Measurements from ENCODE around the gene ZC2HC1C.
"Not testable (repeated sequence)": the region's sequence is repeated elsewhere in the genome, so short reads cannot be mapped to it uniquely, and the experiment has no call there.

The ZC2HC1C gene

DNA sequence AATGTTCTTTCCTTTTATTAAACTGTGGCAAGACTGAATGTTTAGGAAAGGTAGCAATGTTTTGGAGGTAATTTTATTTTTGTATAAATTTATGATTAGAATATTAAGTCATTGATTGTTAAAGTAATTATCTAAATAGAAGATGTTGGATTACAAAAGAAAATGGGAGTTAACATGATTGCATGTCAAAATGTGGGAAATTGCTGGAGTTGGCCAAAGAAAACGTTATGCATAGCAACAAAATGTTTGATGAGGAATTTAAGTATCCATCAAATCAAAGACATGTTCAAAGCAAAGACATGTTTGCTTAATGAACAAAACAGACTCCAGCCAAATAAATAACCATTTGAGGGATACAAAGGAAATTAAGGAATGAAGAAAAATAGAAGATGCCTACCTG, 15.0 kb upstream of the ZC2HC1C start:
- DNase-seq = no peak

DNA sequence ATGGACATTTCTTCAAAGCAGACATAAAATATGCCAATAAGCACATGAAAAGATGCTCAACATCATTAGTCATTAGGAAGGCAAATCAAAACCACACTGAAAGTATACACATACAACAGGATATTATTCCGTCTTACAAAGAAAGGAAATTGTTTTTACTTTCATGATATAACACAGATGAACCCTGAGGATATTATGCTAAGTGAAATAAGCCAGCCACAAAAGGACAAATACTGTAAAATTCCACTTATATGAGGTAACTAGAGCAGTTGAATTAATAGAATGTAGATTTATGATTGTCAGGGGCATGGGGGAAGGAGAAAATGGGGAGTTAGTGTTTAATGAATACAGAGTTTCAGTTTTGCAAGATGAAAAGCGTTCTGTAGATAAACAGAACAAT, 9.8 kb upstream of the ZC2HC1C start:
- DNase-seq = no peak

DNA sequence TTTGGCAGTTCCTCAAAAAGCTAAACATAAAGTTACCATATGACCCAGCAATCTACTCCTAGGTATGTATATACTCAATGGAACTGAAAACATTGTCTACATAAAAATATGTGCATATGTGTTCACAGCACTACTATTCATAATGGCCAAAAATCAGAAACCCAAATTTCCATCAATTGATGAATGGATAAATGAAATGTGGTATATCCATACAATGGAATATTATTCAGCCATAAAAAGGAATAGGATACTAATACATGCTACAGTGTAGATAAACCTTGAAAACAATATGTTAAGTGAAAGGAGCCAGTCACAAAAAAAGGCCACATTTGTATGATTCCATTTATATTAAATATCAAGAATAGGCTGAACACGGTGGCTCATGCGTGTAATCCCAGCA, 9.0 kb upstream of the ZC2HC1C start:
- DNase-seq = no peak

DNA sequence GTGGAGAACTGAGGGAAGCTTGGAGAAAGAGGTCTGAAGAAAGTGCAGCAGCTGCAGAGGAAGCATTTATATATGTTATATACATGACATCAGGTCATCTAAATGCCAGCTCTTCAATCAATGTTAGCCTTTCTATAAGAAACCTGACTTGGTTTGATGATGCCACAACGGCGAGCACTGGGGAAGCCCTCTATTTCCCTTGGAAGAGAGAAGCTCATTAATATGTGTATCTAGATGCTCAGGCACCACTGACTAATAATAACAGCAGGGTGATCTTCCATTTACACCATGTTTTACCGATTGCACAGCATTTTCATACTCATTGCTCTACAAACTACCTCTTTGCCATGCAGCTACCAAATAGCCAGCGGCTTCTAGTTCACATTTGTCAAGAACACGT, 6.4 kb upstream of the ZC2HC1C start:
- DNase-seq = no peak

DNA sequence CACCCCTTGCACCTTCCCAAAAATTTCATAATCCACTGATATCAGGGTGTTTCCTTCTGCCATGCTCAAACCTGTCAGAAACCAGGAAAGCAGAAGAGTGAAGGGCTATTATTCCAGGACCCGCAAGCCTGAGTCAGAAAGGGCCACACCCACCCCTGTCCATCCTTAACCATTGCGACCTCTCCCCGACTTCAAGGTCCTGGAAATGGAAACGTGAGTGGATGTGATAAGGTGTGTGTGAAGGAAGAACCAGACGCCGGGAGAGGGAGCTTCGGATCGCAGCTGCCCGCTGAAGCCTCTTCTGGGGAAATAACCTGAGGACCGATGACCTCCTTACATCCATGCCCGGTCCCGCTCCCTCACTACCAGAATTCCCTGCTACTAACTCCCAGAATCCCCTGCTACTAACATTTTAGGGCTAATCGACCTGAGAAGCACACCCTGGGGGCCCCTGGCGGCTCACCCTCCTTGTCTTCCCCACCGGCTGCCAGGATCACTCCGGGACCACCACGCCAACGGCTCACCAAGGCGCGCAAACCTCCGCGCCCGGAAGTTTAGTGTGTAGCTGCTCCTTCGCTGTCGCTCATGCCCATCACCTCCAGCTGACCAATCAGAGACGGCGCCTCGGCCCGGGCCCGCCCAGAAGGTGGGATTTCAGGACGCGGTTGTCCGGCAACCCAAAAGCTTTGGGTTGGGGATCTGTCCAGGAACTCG, 5.8 kb upstream of the ZC2HC1C start, which contains the start of gene ACYP1:
Gene ACYP1 (minus strand): TSS at position 534 of the 714 bp plus-strand sequence. CDS start 471 bp downstream, at position 63.
- DNase-seq = peak; percentile 81

DNA sequence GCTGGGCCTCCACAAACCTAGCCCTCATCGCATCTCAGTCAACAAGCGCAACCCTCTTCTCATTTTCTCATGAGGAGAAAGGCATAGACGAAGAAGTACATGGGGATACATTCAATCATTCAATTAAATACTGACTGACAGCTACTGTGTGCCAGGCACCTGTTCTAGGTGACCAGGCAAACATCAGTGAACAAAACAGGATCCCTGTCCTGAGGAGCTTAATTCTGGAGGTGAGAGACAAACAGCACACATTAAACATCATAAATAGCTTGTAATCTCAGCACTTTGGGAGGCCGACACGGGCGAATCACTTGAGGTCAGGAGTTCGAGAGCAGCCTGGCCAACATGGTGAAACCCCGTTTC, 5.3 kb upstream of the ZC2HC1C start:
- no peak for DNase-seq

DNA sequence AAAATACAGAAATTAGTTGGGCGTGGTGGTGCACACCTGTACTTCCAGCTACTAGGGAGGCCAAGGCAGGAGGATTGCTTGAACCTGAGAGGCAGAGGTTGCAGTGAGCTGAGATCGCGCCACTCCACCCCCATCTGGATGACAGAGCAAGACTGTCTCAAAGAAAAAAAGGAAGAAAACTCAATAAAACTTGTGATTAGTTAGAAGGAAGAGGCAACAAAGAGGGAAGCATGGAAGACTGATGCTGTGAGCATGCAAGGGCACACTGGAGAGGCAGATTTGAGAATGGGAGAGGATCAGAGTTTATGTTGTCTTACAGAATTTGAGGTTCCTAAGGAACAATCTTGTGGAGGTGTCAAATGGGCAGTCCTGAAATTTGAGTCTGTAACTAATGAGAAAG, 2.8 kb upstream of the ZC2HC1C start:
- no peak for DNase-seq

DNA sequence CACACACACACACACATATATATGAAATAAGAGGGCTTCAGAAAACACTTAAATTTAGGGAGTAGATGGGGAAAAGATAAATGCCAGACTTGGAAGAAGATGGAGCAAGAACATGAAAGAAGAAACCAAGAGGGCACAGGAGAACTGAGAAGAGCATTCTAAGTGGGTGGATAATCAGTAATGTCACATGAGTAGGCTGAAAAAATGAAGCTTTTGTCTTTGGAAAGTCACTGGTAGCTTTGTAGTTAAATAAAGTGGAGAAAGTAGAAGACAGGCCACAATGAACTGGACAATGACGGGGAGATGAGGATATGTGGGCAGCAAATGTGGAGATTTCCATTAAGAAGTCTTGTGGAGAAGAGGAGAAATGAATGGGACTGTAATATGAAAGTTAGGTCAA, 2.2 kb upstream of the ZC2HC1C start:
- no peak for DNase-seq

DNA sequence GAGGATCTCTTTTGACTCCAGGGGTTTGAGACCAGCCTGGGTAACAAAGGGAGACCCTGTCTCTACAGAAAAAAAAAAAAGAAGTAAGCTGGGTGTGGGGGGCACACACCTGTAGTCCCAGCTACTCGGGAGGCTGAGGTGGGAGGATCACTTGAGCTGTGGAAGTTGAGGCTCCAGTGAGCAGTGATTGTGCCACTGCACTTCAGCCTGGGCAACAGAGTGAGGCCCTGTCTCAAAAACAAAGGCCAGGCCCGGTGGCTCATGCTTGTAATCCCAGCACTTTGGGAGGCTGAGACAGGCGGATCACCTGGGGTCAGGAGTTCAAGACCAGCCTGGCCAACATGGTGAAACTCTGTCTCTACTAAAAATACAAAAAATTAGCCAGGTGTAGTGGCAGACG, 1.7 kb upstream of the ZC2HC1C start:
- not testable (repeated sequence) for DNase-seq

DNA sequence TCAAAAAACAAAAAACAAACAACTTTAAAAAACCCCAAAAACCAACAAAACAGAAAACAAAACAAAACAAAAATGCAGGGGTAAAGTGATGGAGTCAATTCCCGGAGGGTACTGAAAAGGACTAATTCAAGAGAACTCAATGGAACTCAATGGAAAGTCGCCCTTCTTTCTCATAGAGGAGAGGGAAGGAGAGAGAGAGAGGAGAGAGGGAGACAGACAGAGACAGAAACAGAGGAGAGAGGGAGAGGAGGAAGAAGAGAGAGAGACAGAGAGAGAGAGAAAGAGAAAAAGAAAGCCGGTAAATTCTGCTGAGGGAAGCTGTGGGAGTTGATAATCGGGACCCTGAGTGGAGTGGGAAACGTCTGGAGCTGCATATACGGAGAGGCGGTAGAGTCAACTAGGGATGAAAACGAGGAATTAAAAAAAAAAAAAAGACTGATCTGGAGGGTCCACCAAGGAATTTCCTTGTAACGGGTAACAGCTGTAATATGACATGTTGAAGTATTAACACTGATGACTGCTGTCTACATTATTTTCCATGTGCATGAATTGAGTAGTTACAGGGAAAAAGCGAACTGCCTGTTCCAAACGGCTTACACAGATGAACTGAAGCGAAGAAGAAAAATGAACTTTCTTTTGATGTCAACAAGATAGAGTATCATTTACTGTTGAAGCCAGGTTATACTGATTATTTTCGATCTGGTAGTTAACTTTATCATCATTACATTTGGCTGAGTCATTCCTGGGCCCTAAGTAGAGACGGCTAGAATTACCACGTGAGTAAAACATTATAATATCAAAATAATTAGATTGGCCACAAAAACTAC, 934 bp upstream of the ZC2HC1C start:
- no peak for DNase-seq

DNA sequence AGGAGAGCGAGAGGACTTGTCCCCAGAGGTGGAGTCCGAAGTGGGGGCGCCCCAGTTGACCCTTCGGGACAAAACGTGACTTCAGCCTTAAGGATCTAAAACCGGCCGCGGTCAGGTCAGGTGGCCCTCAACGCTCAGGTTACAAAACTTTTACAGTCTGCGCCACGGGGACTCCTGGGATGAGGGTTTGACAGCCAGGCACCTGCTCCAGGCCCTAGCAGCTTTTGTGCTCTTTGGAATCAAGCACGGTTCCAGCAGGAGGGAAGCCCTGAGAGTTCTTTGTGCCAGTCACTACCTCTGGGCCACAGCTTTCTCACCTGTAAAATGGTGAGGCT, 337 bp downstream of the ZC2HC1C start:
- peak; percentile 10 for DNase-seq

DNA sequence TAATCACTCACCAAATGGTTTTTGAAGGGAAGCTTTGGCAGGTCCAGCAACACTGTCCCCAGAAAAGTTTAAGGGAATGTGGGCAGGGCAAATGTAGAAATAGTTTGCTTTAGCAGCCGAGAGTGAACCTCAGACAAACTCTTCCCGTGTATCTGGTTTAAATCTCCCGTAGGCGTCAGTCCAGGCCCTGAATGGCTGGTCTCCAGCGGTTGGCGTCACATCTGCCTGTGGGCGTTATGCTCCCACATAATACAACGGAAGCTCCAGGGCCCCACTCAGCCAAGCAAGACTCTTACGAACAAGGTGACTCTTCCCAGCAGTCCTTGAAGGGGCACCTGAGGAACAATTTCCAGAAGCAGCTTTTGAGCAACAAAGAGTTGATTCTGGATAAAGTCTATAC, 942 bp downstream of the ZC2HC1C start:
- DNase-seq = no peak

DNA sequence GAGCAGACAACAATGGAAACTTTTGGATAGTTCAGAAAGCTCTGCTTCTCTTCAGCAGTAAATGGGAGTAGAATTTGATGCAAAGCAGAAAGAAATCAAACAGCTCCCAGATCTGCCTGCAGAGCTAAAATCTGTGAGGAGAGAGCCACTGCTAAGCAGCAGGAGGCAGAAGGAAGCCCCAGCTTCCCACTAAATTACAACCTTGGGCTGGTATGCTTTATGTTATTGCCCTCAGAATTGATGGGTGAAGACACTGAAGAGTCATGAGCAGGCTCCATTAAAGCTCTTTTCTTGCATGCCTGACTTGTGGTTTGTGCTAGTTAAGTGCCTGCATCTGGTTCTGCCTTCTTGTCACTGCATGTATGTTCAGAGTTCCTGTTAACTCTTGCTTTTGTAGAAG, 8.4 kb downstream of the ZC2HC1C start:
- DNase-seq = no peak

DNA sequence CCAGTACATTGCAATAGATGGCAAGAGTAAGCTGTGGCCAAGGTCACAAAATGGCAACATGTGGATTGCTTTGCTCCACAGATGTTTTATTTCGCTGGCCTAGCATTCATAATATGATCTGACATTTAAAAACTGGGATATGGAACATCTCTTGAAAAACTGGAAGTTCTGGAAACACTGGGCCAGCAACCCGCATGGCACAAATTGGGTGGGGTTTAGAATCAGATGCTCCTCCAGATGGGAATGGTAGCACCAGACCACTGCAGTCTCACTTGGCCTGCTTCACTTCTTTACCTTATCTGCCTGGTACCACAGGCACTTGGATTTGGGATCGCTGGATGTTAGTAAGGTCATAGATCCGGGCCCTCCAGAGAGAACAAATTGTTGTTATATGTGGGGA, 10.1 kb downstream of the ZC2HC1C start:
- DNase-seq = no peak

DNA sequence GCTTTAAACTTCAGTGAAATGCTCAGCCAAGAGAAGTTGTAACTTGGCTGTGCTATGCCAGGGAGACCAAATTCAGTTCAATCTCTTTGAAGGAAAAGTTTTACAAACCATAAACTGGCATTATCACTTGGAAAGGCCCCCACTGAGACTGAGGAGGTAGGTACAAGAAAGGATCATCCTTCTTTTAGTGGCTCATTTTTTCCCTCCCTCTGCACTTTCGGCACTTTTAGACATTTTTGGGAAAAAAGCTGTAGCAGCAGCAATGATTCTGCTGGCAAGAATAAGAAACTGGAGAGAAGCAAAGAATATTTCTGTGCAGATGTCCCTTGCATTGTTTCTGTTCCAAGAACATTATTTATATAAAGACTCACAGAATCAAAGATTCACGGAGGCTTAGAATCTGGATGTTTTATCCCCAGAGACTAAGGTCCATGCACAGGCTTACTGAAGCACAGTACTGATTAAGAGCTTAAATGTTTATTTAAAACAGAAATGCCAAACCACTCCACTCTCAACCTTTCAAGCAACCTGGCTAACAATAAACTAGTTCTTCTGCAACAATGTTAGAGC, 12.3 kb downstream of the ZC2HC1C start:
- DNase-seq = no peak

DNA sequence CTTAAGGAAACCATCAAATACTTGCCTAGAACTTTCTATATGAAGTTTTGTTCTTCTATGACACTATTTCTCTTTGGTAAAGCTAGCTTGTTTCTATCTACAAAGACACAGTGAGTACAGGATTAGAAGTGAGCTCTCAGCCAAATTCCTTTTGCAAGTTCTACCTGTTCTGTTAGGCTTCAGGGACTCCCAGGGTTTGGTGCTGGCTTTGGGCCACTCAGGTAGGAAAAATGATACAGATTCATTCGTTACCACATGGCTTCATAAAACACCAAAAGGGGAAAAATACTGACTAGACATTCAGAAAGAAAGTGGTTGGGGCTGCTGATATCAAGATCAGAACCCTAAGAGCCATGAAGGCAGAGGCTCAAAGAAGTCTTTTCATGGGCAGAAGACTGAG, 13.8 kb downstream of the ZC2HC1C start:
- DNase-seq = no peak

DNA sequence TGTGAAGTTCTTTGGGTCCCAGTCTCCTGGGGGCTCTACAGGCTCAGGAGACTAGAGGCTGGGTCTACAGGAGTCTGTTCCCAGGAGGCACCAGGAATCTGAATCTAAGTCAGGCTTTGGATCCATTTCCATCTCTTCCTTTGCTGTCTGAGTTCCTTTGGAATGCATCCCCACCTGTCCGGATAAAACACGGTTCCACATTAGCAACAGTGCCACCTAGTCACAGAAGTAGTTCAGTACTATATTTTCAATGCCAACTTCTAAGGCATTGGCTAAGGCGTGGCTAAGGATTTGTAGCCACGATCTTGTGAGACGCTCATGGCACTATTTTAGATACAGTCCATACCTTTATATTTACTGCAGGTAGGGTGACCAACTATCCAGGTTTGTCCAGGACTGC, 15.1 kb downstream of the ZC2HC1C start:
- DNase-seq = no peak

DNA sequence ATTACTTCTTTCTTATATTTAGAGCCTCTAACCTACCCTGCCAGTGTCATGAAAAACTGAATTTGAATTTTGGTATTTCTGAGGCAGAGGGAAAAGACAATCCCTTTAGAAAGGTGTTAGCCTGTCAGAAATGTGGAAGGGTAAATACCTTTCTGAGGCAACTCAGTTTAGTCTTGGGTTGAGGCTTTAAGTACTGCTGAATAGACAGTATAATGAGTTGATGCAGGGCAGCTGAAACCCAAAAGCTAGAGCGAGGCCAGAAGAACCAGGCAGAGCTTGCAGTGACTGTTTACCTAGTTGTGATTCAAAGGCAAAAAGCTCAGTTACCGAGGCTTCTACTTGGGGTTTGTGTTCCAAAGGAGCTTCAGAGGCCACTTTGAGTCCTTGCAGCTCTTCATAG, 18.7 kb downstream of the ZC2HC1C start:
- DNase-seq = no peak

DNA sequence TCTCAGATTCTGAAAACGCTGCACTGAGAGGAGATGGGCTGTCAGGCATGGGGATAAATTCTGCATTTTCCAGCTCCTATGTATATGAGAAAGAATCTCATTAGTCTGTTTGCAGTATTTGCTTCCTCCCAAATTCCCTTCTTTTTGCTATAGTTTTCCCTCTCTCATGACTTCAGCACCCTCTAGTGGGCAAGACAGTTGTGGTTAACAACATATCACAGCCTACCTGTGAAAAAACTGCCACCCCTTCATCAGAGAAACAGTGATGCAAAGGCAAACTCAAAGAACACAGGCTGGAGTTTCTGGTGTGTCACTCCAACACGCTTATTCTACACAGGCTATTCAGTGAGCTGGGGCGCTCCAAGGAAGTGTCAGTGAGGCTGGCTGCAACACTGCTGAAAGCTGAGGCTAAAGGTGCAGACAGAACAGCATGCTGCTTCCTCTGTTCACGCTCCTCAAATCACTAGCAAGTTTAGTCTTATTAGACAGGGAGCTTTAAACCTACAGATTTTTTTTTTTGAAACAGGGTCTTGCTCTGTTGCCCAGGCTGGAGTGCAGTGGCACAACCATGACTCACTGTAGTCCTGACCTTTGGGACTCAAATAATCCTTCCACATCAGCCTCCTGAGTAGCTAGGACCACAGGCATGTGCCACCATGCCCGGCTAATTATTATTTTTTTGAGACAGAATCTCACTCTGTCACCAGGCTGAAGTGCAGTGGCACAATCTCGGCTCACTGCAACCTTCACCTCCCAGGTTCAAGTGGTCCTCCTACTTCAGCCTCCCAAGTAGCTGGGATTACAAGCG, 19.3 kb downstream of the ZC2HC1C start:
- peak; percentile 4 for DNase-seq

DNA sequence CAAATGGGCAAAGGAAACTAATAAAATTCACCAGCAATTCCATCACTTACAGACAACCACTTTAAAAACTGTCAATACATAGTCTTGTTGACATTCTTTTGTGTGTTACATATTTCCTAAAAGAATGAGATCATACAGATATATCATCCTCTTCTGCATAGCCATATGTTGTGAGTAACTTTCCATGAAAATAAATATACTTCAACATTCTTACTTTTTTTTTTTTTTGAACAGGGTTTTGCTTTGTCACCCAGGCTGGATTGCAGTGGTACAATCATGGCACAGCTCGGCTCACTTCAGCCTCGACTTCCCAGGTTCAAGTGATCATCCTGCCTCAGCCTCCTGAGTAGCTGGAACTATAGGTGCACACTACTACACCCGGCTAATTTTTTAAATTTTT, 20.9 kb downstream of the ZC2HC1C start:
- no peak for DNase-seq

DNA sequence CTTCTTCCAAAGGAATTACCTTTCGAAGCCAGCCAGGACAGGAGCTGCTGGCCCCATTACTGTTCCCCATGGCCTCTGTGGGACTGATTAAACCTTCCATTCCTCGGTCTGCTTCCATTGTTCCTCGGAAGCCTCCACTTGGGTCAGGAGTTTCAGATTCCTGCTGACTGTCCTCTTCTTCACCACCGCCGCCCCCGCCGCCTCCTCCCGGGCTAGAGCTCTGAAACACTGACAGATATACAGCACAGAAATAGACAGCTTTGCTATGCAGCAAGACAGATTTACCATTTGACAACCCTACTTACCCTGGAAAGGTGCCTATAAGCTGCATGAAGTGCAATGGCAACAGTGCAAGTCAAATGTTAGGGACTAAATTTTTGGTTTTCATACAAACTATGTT, 21.8 kb downstream of the ZC2HC1C start:
- DNase-seq = no peak

DNA sequence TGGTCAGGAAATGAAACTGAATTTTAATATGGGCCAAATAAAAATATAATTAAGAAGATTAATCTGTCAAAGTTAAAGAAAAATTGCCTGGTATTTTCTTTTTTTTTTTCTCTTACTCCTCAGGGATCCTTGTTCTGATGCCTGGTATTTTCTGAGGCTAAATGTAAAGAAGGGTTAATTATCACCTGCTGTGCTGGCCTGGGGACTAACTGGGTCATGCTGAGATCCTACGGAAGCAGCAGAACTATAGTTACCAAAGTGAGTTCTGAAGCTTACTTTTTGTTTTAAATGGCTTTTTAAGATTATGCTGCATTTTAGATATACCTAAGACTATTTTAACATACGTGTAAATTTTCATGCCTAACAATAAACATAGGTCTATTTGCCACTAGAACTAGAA, 23.3 kb downstream of the ZC2HC1C start:
- DNase-seq = no peak

DNA sequence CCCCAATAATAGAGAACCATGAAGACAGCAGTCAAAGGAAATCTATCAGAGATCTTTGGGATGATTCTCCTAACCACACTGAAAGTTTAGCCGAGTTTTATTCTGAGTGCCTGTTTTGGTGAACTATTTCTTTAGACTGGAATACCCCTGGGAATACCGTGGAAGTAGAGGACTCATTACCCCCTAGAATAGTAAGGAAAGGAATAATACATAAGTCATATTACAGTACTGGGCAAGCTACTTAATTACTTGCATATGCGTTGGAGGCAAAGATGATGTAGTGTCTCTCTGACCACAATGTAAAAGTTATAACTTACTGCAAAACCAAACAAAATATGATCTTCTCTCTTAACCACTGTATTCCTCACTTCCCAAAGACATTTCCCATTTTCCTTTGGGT, 25.5 kb downstream of the ZC2HC1C start:
- no peak for DNase-seq

DNA sequence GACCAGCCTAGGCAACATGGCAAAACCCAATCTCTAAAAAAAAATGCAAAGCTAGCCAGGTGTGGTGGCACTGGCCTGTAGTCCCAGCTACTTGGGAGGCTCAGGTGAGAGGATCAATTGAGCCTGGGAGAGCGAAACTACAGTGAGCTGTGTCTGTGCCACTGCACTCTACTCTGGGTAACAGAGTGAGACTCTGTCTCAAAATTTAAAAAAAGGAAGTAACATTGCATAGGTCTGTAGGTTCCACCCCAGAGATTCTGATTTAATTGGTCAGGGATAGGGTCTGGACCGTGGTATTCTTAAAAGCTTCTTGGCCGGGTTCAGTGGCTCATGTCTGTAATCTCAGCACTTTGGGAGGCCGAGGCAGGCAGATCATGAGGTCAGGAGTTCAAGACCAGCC, 26.2 kb downstream of the ZC2HC1C start:
- no peak for DNase-seq
